ENCODE measurements around the gene GIT1. TPM values are rescaled to one million over a fixed set of nuclear protein-coding genes. Genes with fewer than 3 reads are reported as not detected.
A peak's percentile ranks its signal among the peaks of the same experiment; 100 is the strongest.

The GIT1 gene
- total and polyA plus RNA-seq, 2 of the 13 experiments (the other 11 are each of a cell fraction or from before 2014, with no cell fraction given) = 14.2 to 30.8 TPM

DNA sequence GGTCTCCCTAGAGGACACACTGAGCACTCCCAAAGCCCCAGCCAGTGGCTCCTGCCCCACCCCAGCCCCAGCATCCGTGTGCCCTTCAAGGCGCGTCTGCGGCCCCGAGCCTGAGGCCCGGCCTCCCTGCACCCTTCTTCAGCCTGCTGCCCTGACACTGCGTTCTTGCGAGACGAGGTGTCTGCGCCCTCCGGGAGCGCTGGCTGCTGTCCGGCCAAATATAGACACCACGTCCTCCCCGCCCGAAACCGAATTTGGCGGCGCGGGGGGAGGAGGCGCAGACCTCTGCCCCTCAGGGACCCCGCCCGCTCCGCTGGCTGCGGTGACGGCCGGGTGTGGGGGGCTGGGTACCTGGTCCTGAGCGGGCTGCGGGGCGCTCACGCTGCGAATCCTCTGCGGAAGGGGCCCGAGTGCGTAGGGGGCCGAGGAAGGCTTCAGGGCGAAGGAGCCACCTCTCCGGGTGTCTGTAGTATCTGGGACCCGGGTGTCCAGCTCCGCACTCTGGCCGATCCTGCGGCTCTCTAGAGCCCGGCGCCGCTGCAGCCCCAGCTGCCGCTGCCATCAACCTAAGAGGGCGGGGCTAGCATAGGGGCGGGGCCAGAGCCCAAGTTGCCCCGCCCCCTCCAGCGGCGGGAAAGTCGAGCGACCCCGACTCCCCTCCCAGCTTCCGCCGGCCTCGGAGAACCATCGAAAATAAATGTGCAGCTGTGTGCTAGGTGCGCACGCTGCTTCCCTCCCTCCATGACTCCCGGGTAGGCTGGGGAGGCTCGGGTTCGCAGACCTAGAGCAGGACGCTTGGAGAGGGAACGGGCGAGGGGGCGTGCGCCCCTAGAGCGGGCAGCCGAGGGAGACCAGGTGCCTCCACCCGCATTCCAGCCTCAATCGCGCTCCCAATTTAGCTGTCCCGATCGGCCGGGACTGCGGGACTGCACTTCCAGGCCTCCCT, 33.2 kb upstream of the GIT1 start, which contains the start of gene CORO6 (continued):
- TF ChIP-seq, protein P1, sequence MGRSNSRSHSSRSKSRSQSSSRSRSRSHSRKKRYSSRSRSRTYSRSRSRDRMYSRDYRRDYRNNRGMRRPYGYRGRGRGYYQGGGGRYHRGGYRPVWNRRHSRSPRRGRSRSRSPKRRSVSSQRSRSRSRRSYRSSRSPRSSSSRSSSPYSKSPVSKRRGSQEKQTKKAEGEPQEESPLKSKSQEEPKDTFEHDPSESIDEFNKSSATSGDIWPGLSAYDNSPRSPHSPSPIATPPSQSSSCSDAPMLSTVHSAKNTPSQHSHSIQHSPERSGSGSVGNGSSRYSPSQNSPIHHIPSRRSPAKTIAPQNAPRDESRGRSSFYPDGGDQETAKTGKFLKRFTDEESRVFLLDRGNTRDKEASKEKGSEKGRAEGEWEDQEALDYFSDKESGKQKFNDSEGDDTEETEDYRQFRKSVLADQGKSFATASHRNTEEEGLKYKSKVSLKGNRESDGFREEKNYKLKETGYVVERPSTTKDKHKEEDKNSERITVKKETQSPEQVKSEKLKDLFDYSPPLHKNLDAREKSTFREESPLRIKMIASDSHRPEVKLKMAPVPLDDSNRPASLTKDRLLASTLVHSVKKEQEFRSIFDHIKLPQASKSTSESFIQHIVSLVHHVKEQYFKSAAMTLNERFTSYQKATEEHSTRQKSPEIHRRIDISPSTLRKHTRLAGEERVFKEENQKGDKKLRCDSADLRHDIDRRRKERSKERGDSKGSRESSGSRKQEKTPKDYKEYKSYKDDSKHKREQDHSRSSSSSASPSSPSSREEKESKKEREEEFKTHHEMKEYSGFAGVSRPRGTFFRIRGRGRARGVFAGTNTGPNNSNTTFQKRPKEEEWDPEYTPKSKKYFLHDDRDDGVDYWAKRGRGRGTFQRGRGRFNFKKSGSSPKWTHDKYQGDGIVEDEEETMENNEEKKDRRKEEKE (IDR thresholded peaks at IDR 0.05) = no peak
- TF ChIP-seq, protein P2, sequence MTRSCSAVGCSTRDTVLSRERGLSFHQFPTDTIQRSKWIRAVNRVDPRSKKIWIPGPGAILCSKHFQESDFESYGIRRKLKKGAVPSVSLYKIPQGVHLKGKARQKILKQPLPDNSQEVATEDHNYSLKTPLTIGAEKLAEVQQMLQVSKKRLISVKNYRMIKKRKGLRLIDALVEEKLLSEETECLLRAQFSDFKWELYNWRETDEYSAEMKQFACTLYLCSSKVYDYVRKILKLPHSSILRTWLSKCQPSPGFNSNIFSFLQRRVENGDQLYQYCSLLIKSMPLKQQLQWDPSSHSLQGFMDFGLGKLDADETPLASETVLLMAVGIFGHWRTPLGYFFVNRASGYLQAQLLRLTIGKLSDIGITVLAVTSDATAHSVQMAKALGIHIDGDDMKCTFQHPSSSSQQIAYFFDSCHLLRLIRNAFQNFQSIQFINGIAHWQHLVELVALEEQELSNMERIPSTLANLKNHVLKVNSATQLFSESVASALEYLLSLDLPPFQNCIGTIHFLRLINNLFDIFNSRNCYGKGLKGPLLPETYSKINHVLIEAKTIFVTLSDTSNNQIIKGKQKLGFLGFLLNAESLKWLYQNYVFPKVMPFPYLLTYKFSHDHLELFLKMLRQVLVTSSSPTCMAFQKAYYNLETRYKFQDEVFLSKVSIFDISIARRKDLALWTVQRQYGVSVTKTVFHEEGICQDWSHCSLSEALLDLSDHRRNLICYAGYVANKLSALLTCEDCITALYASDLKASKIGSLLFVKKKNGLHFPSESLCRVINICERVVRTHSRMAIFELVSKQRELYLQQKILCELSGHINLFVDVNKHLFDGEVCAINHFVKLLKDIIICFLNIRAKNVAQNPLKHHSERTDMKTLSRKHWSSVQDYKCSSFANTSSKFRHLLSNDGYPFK (CRISPR knock-in tag; IDR thresholded peaks at IDR 0.05; ENCODE audit: borderline replicate concordance) = peak; percentile 20; the same call in 1 of the 2 replicates
- TF ChIP-seq ZBTB26 (CRISPR knock-in tag; IDR thresholded peaks at IDR 0.05; ENCODE audit: borderline replicate concordance) (no peak), FIP1L1 (IDR thresholded peaks at IDR 0.05; ENCODE audit: borderline replicate concordance, insufficient read depth, low read depth, low read length) (no peak), ZSCAN25 (CRISPR knock-in tag; IDR thresholded peaks at IDR 0.05) (peak; percentile 54), KDM5B (CRISPR knock-in tag; IDR thresholded peaks at IDR 0.05; ENCODE audit: borderline replicate concordance) (peak; percentile 28; the same call in 1 of the 2 replicates), BHLHE40 (IDR thresholded peaks at IDR 0.05; ENCODE audit: low read length) (no peak), ZNF232 (CRISPR knock-in tag; IDR thresholded peaks at IDR 0.05; ENCODE audit: borderline replicate concordance) (peak; percentile 49; the same call in 1 of the 2 replicates)
